Peyer's patch (tissue), 4 donors: ENCODE data around the gene TEX35.

Experiments used
- CTCF ChIP-seq, 6 experiments: fragments of 450-650 bp in 4 of 6; fragments of 200-600 bp in 2 of 6; sonication (generic) in 1 of 6; IDR thresholded peaks; one replicate each; pipeline ENCODE4 v1.5.1; 2017 to 2019; ENCODE audit warnings: antibody characterized with exemption in 6 of 6, mild to moderate bottlenecking in 3 of 6, moderate library complexity in 1 of 6
- POLR2A ChIP-seq, 2 donors: fragments of 450-650 bp; IDR thresholded peaks; one replicate each; pipeline ENCODE4 v1.5.1; 2017; ENCODE audit warnings: antibody characterized with exemption in 2 of 2, mild to moderate bottlenecking in 2 of 2, moderate library complexity in 2 of 2

DNA sequence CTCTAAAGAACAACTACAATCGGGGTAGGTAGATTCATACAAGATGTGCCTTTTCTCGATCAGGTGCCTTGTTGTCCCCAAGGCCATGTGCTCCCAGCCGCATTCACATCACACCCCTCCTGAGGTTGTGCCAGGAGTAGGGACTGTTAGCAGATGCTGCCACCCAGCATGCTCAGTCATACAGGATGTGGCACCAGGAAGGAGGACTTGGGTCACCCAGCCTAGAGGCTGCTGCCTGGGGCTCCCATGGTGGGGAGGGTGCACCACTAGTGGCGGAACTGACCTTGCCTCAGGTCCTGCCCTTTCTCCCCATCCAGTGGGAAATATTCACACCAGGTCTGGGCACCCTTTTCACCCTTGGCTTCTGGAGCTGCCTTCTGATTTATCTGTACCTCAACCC lies 8.3 kb downstream of the TEX35 start:
- TF ChIP-seq POLR2A (IDR thresholded peaks at IDR 0.05) (no peak), CTCF (IDR thresholded peaks at IDR 0.05) (no peak)
